IPS DF 6.9 (cell line): ENCODE measurements around the gene ZBED2.

ENCODE experiments used
- DNase-seq: peaks from one replicate; pipeline ENCODE4 v3.0.0-alpha.2; 2013; ENCODE audit warnings: low read depth, low spot score
- H3K27ac ChIP-seq: one replicate; pipeline ENCODE4 v1.5.1; 2013; ENCODE audit warnings: low read length, control low read depth
- H3K27me3 ChIP-seq: 2 replicates; pipeline ENCODE4 v1.6.1; 2013; ENCODE audit warnings: mild to moderate bottlenecking, low read length; ENCODE audit not compliant: control insufficient read depth, insufficient read depth
- H3K36me3 ChIP-seq: 2 replicates; pipeline ENCODE4 v1.6.1; 2013; ENCODE audit warnings: low read length; ENCODE audit not compliant: control insufficient read depth, insufficient read depth
- H3K4me1 ChIP-seq: 2 replicates; pipeline ENCODE4 v1.6.1; 2013; ENCODE audit warnings: low read length; ENCODE audit not compliant: control insufficient read depth, insufficient read depth
- H3K4me3 ChIP-seq: 2 replicates; pipeline ENCODE4 v1.5.1; 2013; ENCODE audit warnings: mild to moderate bottlenecking, low read length
- H3K9me3 ChIP-seq: 2 replicates; pipeline ENCODE4 v1.6.1; 2013; ENCODE audit warnings: low read length, inconsistent platforms; ENCODE audit not compliant: control insufficient read depth, insufficient read depth
- WGBS: extraction: QIAGEN DNeasy Blood & Tissue Kit; methylation state at CpG from one replicate; pipeline ENCODE4 v1.1.7; 2013; ENCODE audit warnings: mixed read lengths, missing lambda C conversion rate; ENCODE audit not compliant: insufficient read length, insufficient coverage; 5-methylcytosine and 5-hydroxymethylcytosine counted together

Gene ZBED2

GRCh38 chr3:111617406-111617805 lies 22.3 kb upstream of the ZBED2 start:
- Histone ChIP-seq H3K9me3 (no peaks in the 10 kb centered on the region), H3K27me3 (no peaks in the 10 kb centered on the region), H3K4me3 (no peak overlapping the region), H3K27ac (no peak overlapping the region), H3K4me1 (no peaks in the 10 kb centered on the region), H3K36me3 (no peaks in the 10 kb centered on the region)
- no CpG with 5 or more reads among the region's 3 CpGs for WGBS
- DNase-seq, result no peak

GRCh38 chr3:111616417-111617105 lies 21.4 kb upstream of the ZBED2 start:
- no peak overlapping the region for H3K27ac ChIP-seq
- no peaks in the 10 kb centered on the region for H3K9me3 ChIP-seq
- no peaks in the 10 kb centered on the region for H3K4me1 ChIP-seq
- no peaks in the 10 kb centered on the region for H3K36me3 ChIP-seq
- H3K27me3 ChIP-seq, result no peaks in the 10 kb centered on the region
- no peak overlapping the region for H3K4me3 ChIP-seq
- DNase-seq, result no peak
- WGBS, result no CpG with 5 or more reads among the region's 6 CpGs

- no peak for DNase-seq
- no peaks in the 10 kb centered on the region for H3K4me1 ChIP-seq
- no peaks in the 10 kb centered on the region for H3K36me3 ChIP-seq
- no peaks in the 10 kb centered on the region for H3K27me3 ChIP-seq
- no CpG with 5 or more reads among the region's 3 CpGs for WGBS
- no peak overlapping the region for H3K27ac ChIP-seq
- H3K9me3 ChIP-seq, result no peaks in the 10 kb centered on the region
- no peak overlapping the region for H3K4me3 ChIP-seq
Observed at GRCh38 chr3:111615880-111616279, 20.7 kb upstream of the ZBED2 start.

- H3K27me3 ChIP-seq, result no peaks in the 10 kb centered on the region
- H3K36me3 ChIP-seq, result no peaks in the 10 kb centered on the region
- no peak overlapping the region for H3K27ac ChIP-seq
- H3K9me3 ChIP-seq, result no peaks in the 10 kb centered on the region
- H3K4me1 ChIP-seq, result no peaks in the 10 kb centered on the region
- no CpG with 5 or more reads among the region's 1 CpG for WGBS
- no peak overlapping the region for H3K4me3 ChIP-seq
- DNase-seq, result no peak
Observed at GRCh38 chr3:111613294-111613693, 18.1 kb upstream of the ZBED2 start.

- no CpG with 5 or more reads among the region's 8 CpGs for WGBS
- no peaks in the 10 kb centered on the region for H3K4me1 ChIP-seq
- H3K36me3 ChIP-seq, result no peaks in the 10 kb centered on the region
- H3K27ac ChIP-seq, result no peak overlapping the region
- H3K27me3 ChIP-seq, result no peaks in the 10 kb centered on the region
- no peaks in the 10 kb centered on the region for H3K9me3 ChIP-seq
- no peak overlapping the region for H3K4me3 ChIP-seq
- DNase-seq, result no peak
Observed at GRCh38 chr3:111610612-111611054, 15.5 kb upstream of the ZBED2 start.

- no peak for DNase-seq
- Histone ChIP-seq H3K27ac (no peak overlapping the region), H3K9me3 (no peaks in the 10 kb centered on the region), H3K4me3 (no peak overlapping the region), H3K36me3 (no peaks in the 10 kb centered on the region), H3K4me1 (no peaks in the 10 kb centered on the region), H3K27me3 (no peaks in the 10 kb centered on the region)
- no CpG with 5 or more reads among the region's 5 CpGs for WGBS
Observed at GRCh38 chr3:111610189-111610588, 15.0 kb upstream of the ZBED2 start.

GRCh38 chr3:111609700-111610099 lies 14.6 kb upstream of the ZBED2 start:
- no peak overlapping the region for H3K4me3 ChIP-seq
- H3K9me3 ChIP-seq, result no peaks in the 10 kb centered on the region
- H3K36me3 ChIP-seq, result no peaks in the 10 kb centered on the region
- H3K27me3 ChIP-seq, result no peaks in the 10 kb centered on the region
- H3K4me1 ChIP-seq, result no peaks in the 10 kb centered on the region
- WGBS, result no CpG with 5 or more reads among the region's 2 CpGs
- no peak overlapping the region for H3K27ac ChIP-seq
- no peak for DNase-seq

- DNase-seq, result no peak
- no peak overlapping the region for H3K4me3 ChIP-seq
- H3K9me3 ChIP-seq, result no peaks in the 10 kb centered on the region
- no peak overlapping the region for H3K27ac ChIP-seq
- H3K4me1 ChIP-seq, result no peaks in the 10 kb centered on the region
- H3K36me3 ChIP-seq, result no peaks in the 10 kb centered on the region
- WGBS, result no CpG with 5 or more reads among the region's 2 CpGs
- no peaks in the 10 kb centered on the region for H3K27me3 ChIP-seq
Observed at GRCh38 chr3:111608383-111608782, 13.2 kb upstream of the ZBED2 start.

GRCh38 chr3:111607240-111607920 lies 12.2 kb upstream of the ZBED2 start:
- no peak for DNase-seq
- Histone ChIP-seq H3K4me1 (no peaks in the 10 kb centered on the region), H3K27ac (no peak overlapping the region), H3K4me3 (no peak overlapping the region), H3K9me3 (no peaks in the 10 kb centered on the region), H3K36me3 (no peaks in the 10 kb centered on the region), H3K27me3 (no peaks in the 10 kb centered on the region)
- WGBS, result no CpG with 5 or more reads among the region's 3 CpGs

GRCh38 chr3:111605493-111605892 lies 10.3 kb upstream of the ZBED2 start:
- DNase-seq, result no peak
- Histone ChIP-seq H3K27ac (no peak overlapping the region), H3K4me3 (no peak overlapping the region), H3K36me3 (no peaks in the 10 kb centered on the region), H3K27me3 (no peaks in the 10 kb centered on the region), H3K4me1 (no peaks in the 10 kb centered on the region), H3K9me3 (no peaks in the 10 kb centered on the region)
- no CpG with 5 or more reads among the region's 2 CpGs for WGBS

- Histone ChIP-seq H3K4me3 (no peak overlapping the region), H3K4me1 (no peaks in the 10 kb centered on the region), H3K9me3 (no peaks in the 10 kb centered on the region), H3K36me3 (no peaks in the 10 kb centered on the region), H3K27me3 (no peaks in the 10 kb centered on the region), H3K27ac (no peak overlapping the region)
- DNase-seq, result no peak
Observed at GRCh38 chr3:111605018-111605417, 9.9 kb upstream of the ZBED2 start.
